DMS114 treated with DMSO at 0.1 percent for 48 hours (cell line): Measurements from ENCODE around the gene CDON.
A peak's percentile ranks its signal among the peaks of the same experiment; 100 is the strongest.

Source experiments
- DNase-seq: peaks from one replicate; lab custom pipeline; 2025; ENCODE audit not compliant: unreplicated experiment; lab: John Stamatoyannopoulos, UW

Gene CDON

GRCh38 chr11:126062679-126063506 is at the start of gene CDON:
Gene CDON (minus strand): TSS chr11:126062866. CDS start chr11:126023476, 39,390 bp downstream.
- DNase-seq = peak; percentile 74

- DNase-seq = no peak
Measured at GRCh38 chr11:126111458-126112116, 48.9 kb upstream of the CDON start.

GRCh38 chr11:126109941-126110731 is 47.5 kb upstream of the CDON start:
- DNase-seq = no peak

GRCh38 chr11:126106594-126107328 is 44.1 kb upstream of the CDON start:
- DNase-seq = no peak

- DNase-seq = no peak
Measured at GRCh38 chr11:126105748-126106080, 43.0 kb upstream of the CDON start.

- DNase-seq = no peak
Measured at GRCh38 chr11:126105022-126105747, 42.5 kb upstream of the CDON start.

GRCh38 chr11:126104420-126104819 is 41.8 kb upstream of the CDON start:
- no peak for DNase-seq

- no peak for DNase-seq
Measured at GRCh38 chr11:126103150-126103549, 40.5 kb upstream of the CDON start.

- DNase-seq = no peak
Measured at GRCh38 chr11:126102436-126102981, 39.8 kb upstream of the CDON start.

GRCh38 chr11:126101930-126102283 is 39.2 kb upstream of the CDON start:
- DNase-seq = no peak

GRCh38 chr11:126101251-126101929 is 38.7 kb upstream of the CDON start:
- DNase-seq = no peak

GRCh38 chr11:126100716-126101115 is 38.0 kb upstream of the CDON start:
- no peak for DNase-seq

GRCh38 chr11:126098204-126098769 is 35.6 kb upstream of the CDON start:
- no peak for DNase-seq

GRCh38 chr11:126095745-126096144 is 33.1 kb upstream of the CDON start:
- no peak for DNase-seq

GRCh38 chr11:126090452-126090851 is 27.8 kb upstream of the CDON start:
- DNase-seq = no peak

GRCh38 chr11:126088999-126089398 is 26.3 kb upstream of the CDON start:
- no peak for DNase-seq

GRCh38 chr11:126086248-126086647 is 23.6 kb upstream of the CDON start:
- no peak for DNase-seq

- no peak for DNase-seq
Measured at GRCh38 chr11:126084608-126084912, 21.9 kb upstream of the CDON start.

- no peak for DNase-seq
Measured at GRCh38 chr11:126083829-126084607, 21.4 kb upstream of the CDON start.
